Mucosa of descending colon (tissue), 3 donors: ENCODE data around the gene DNAH17. TPM values are rescaled to one million over a fixed set of nuclear protein-coding genes. Genes with fewer than 3 reads are reported as not detected.

ENCODE experiments used
- ATAC-seq: fragments of 200-7000 bp; cut with Tn5 transposase; one replicate; pipeline ENCODE4 v1.9.1; 2020; ENCODE audit warnings: mild to moderate bottlenecking, moderate library complexity
- DNase-seq, 3 donors: peaks; one replicate each; pipeline ENCODE4 v3.0.0-alpha.2; 2020
- H3K36me3 ChIP-seq: fragments of 200-600 bp; one replicate; pipeline ENCODE4 v1.8.0; 2021; ENCODE audit warnings: low read depth, mild to moderate bottlenecking
- H3K4me1 ChIP-seq: fragments of 200-600 bp; one replicate; pipeline ENCODE4 v1.8.0; 2021; ENCODE audit warnings: low read depth, mild to moderate bottlenecking
- H3K4me3 ChIP-seq: fragments of 200-600 bp; one replicate; pipeline ENCODE4 v1.8.0; 2021; ENCODE audit warnings: mild to moderate bottlenecking
- H3K9me3 ChIP-seq: fragments of 200-600 bp; one replicate; pipeline ENCODE4 v1.8.0; 2021; ENCODE audit warnings: mild to moderate bottlenecking
- intact Hi-C, 2 donors: fragments of 100-400 bp; cut with DNase I in 1 of 2; cut with micrococcal nuclease in 1 of 2; formaldehyde crosslinking; loops; one replicate each; pipeline versions ENCODE4 v1.11.0 to v1.11.1; 2022; cut with DNase I, micrococcal nuclease
- total RNA-seq, 3 donors: library from RNA; stranded (reverse); fragmentation: NEBNext Ultra II Directional in 2 of 3; extraction: Animal tissue kit (Norgen Biotek cat#: 25700) in 2 of 3; gene quantifications; one replicate each; pipeline versions ENCODE4 v1.2.1 to v1.2.4, GENCODE V29; 2021 to 2023
- TF ChIP-seq, protein P1 (sequence below): fragments of 200-600 bp; IDR thresholded peaks from one replicate; pipeline ENCODE4 v1.8.0; 2022; ENCODE audit warnings: antibody characterized with exemption, mild to moderate bottlenecking
- donor health status: DM: no; HTN: no; CAD: no; lungs with moderate emphysema.
- donor health status: DM: no; HTN: no; CAD: no.
- donor health status: DM: no; HTN: yes; CAD: no.

The DNAH17 gene
- total RNA-seq, 3 donors from 2014 or later: 0.06 to 0.17 TPM; not detected in 1

DNA sequence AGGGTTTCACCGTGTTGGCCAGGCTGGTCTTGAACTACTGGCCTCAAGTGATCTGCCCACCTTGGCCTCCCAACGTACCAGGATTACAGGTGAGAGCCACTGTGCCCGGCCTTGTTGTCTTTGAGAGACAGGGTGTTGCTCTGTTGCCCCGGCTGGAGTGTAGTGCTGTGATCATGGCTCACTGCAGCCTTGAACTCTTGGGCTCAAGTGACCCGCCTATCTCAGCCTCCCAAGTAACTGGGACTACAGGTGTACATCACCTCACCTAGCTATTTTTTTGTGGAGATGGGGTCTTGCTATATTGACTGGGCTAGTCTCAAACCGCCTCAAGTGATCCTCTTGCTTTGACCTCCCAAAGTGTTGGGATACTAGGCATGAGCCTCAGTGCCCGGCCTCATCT, 130.4 kb downstream of the DNAH17 start:
- no peaks in the 10 kb centered on the region for H3K36me3 ChIP-seq
- TF ChIP-seq, protein P1, sequence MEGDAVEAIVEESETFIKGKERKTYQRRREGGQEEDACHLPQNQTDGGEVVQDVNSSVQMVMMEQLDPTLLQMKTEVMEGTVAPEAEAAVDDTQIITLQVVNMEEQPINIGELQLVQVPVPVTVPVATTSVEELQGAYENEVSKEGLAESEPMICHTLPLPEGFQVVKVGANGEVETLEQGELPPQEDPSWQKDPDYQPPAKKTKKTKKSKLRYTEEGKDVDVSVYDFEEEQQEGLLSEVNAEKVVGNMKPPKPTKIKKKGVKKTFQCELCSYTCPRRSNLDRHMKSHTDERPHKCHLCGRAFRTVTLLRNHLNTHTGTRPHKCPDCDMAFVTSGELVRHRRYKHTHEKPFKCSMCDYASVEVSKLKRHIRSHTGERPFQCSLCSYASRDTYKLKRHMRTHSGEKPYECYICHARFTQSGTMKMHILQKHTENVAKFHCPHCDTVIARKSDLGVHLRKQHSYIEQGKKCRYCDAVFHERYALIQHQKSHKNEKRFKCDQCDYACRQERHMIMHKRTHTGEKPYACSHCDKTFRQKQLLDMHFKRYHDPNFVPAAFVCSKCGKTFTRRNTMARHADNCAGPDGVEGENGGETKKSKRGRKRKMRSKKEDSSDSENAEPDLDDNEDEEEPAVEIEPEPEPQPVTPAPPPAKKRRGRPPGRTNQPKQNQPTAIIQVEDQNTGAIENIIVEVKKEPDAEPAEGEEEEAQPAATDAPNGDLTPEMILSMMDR: no peak
- intact Hi-C loops: no loop called here

DNA sequence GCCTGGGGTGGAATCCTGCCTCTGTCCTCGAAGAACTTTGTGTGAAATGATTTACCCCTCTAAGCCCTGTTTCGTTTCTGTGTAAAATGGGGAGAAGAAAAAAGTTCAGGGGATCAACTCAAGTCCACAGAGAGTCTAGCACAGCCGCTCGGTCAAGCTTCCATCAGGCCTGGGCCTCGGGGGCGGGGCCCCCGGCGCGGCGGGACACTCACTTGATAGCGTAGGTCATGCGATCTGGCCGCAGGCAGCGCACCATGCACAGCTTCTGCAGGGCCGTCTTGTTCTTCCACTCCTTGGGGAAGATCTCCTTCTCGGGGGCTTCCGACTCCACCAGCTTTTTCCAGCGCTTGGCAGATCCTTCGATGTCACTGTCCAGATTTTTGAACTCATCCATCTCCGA, 132.8 kb downstream of the DNAH17 start:
- DNase-seq (no peak), ATAC-seq (no peak)
- Histone ChIP-seq H3K4me3 (no peak overlapping the region), H3K4me1 (no peaks in the 10 kb centered on the region), H3K9me3 (no peaks in the 10 kb centered on the region), H3K36me3 (no peaks in the 10 kb centered on the region)
- intact Hi-C loops: no loop called here
- TF ChIP-seq, protein P1: no peak

More for the DNA sequence above, 130.4 kb downstream of the DNAH17 start:
- Histone ChIP-seq H3K4me1 (no peaks in the 10 kb centered on the region), H3K9me3 (no peaks in the 10 kb centered on the region), H3K4me3 (no peak overlapping the region)
- DNase-seq: no peak
- ATAC-seq: no peak

- no peaks in the 10 kb centered on the region for H3K36me3 ChIP-seq
- no peak overlapping the region for H3K4me3 ChIP-seq
- DNase-seq (peak in 2 of 3 donors; percentile 31 to 81), ATAC-seq (peak; percentile 65)
- no peaks in the 10 kb centered on the region for H3K9me3 ChIP-seq
- intact Hi-C loops: no loop called here
- TF ChIP-seq, protein P1: no peak
- H3K4me1 ChIP-seq: no peaks in the 10 kb centered on the region
Measured at GRCh38 chr17:78442648-78443218, 134.5 kb downstream of the DNAH17 start.

DNA sequence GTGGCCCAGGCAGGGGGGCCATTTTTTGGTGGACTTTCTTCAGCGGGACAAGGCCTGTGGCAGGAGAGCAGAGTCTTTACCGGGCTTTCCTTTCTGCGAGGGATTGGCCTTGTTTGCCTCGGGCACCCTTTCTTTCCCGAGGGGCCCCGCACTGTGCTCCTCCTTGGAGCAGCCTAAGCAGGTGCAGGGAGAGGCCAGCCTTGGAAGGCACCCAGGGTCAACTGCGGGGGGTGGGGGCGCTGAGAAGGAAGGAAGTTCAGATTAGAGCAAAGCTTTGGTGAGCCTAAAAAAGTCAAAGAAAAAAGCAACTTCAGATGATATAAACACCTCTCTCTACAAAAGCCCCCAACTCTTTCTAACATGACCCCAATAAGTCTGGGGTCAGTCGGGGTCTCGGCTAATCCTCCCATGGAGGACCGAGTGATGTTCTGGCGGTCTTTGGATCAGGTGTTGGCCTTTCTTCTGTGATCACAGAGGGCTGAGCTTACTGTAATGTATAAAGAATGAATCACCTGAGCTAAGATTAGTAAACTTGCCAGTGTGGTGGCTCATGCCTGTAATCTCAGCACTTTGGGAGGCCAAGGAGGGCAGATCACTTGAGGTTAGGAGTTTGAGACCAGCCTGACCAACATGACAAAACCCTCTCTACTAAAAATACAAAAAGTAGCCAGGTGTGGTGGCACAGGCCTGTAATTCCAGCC, 135.8 kb downstream of the DNAH17 start:
- Histone ChIP-seq H3K36me3 (no peaks in the 10 kb centered on the region), H3K9me3 (no peaks in the 10 kb centered on the region), H3K4me1 (no peaks in the 10 kb centered on the region), H3K4me3 (no peak overlapping the region)
- DNase-seq: no peak
- intact Hi-C loops: no loop called here
- ATAC-seq: no peak
- TF ChIP-seq, protein P1: no peak

DNA sequence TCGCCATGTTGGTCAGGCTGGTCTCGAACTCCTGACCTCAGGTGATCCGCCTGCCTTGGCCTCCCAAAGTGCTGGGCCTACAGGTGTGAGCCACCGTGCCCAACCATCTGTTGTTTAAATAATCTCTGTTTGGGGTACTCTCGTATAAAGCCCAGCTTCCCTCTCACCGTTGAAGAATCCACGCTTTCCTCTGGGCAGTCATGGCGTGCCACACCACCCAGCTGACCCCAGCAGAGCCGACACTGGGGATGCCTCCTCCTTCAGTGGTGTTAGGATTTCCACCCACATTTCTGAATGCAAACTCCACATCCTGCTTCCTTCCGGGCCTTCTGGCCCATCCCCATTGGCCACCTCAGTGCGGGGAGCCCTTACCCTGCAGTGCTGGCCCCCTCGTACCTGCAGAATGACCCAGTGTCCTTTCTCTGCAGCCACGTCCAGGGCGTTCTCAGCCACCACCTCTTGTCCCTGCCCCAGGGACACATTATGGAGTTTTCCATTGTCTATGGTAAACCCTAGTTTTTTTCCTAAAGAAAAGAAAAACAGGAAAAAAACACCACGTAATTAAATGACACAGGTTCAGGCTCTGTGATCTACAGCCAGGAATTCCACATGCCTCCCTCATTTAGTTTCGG, 138.4 kb downstream of the DNAH17 start:
- no peak for ATAC-seq
- no peak overlapping the region for H3K4me3 ChIP-seq
- H3K4me1 ChIP-seq: no peaks in the 10 kb centered on the region
- H3K36me3 ChIP-seq: no peaks in the 10 kb centered on the region
- TF ChIP-seq, protein P1: no peak
- no peaks in the 10 kb centered on the region for H3K9me3 ChIP-seq
- intact Hi-C loops: no loop called here
- DNase-seq: no peak
